ENCODE measurements around the gene TMEM225B. TPM values are rescaled to one million over a fixed set of nuclear protein-coding genes. Genes with fewer than 3 reads are reported as not detected.

The TMEM225B gene
- total and polyA plus RNA-seq, 7 experiments from 2014 or later = 0.44 to 2.5 (median 0.90) TPM; not detected in 1

DNA sequence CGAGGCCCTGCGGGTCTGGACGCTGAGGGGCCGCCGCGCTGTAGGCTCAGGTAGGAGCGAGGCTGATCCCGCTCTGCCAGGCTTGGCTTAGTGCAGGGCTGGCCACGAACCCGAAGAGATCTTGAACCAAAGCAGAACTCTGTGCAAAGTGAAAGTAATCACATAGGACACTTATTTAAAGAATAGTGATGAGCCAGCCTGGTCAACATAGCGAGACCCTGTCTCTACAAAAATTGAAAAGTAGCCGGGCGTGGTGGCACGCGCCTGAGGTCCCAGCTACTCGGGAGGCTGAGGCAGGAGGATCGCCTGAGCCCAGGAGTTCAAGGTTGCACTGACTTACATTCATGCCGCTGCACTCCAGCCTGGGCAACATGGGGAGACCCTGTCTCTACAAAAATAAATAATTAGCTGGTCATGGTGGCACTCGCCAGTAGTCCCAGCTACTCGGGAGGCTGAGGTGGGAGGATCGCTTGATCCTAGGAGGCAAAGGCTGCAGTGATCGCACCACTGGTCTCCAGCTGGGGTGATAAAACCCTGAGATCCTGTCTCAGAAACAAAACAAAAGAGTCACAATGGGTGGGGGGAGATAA, 19.2 kb downstream of the TMEM225B start:
- H3K36me3 Mint-ChIP-seq = peaks cover 9 to 35% (median 32%) of the 10 kb centered on the region in 5 donors
- CTCF ChIA-PET = no interaction called here

DNA sequence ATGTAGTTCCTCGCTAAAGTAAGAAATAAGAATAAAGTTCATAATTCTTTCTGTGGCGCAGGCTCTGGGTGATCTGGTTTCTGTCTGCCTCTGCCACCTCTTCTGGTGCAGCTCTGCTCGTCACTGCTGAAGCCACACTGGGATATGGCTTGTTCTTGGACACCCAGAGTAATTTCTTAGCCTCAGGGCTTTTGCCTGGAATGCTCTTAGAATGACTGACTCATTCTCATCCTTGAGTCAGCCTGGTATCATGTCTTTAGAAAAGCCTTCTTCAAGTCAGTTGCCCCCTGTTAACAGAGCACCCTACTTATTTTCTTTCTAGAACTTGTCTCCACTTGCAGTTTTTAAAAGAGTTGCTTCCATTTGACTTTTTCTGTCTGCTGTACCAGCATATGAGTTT, 20.7 kb downstream of the TMEM225B start:
- peak overlapping the region; percentile 94 to 99 (median 98) for H3K4me3 Mint-ChIP-seq
- peak overlapping the region; percentile 6 to 99 (median 92) for H3K27ac Mint-ChIP-seq
- H3K36me3 ChIP-seq (ENCODE audit: control insufficient read depth in 2 of 3, insufficient read depth in 3 of 3, low read length in 3 of 3) = peaks cover 20 to 59% (median 26%) of the 10 kb centered on the region in 3 experiments
- peaks cover 0 to 4% (median 0%) of the 10 kb centered on the region in 5 donors for H3K27me3 Mint-ChIP-seq
- H3K4me1 Mint-ChIP-seq = peaks cover 36 to 71% (median 62%) of the 10 kb centered on the region in 7 donors
- H3K36me3 Mint-ChIP-seq = peaks cover 9 to 48% (median 36%) of the 10 kb centered on the region in 5 donors
- no peaks in the 10 kb centered on the region for H3K9me3 ChIP-seq (ENCODE audit: control insufficient read depth in 2 of 3, low read length in 3 of 3)
- intact Hi-C loops (cut with micrococcal nuclease) = loop anchor here (5.0 kb wide), 2 partner anchors 379 to 464 kb away; partner anchors contain the start of gene ZNF3 (in 1 of the 2)
- peaks cover 21 to 26% of the 10 kb centered on the region in 2 donors for H3K4me1 ChIP-seq (ENCODE audit: control insufficient read depth in 2 of 2, insufficient read depth in 2 of 2, low read length in 2 of 2)
- DNase-seq = no peak
- no peak overlapping the region for H3K4me3 ChIP-seq (ENCODE audit: low read length)
- ChIA-PET CTCF (no interaction called here), POLR2A (no interaction called here)
- H3K27ac ChIP-seq (ENCODE audit: low read depth, low read length) = peak overlapping the region; percentile 90
- H3K27me3 ChIP-seq (ENCODE audit: control insufficient read depth in 2 of 2, insufficient read depth in 2 of 2, low read length in 2 of 2) = no peaks in the 10 kb centered on the region
- ATAC-seq = no peak
- no peaks in the 10 kb centered on the region for H3K9me3 Mint-ChIP-seq

More for the DNA sequence above, 19.2 kb downstream of the TMEM225B start:
- ATAC-seq (no peak), DNase-seq (no peak)
- Mint-ChIP-seq H3K27ac (peak overlapping the region; percentile 88 to 99 (median 97)), H3K4me3 (peak overlapping the region; percentile 94 to 99 (median 98)), H3K9me3 (peaks cover 0 to 4% (median 0%) of the 10 kb centered on the region in 11 donors), H3K4me1 (peaks cover 30 to 57% (median 51%) of the 10 kb centered on the region in 7 donors), H3K27me3 (peaks cover 0 to 4% (median 0%) of the 10 kb centered on the region in 5 donors)
- intact Hi-C loops (cut with micrococcal nuclease) = loop anchor here (1.0 to 5.0 kb wide), 7 partner anchors 36 to 812 kb away; partner anchors contain the start of genes BUD31 (in 2 of the 2), PDAP1 (in 2 of the 2), ZNF3 (in 2 of the 2) and MEPCE (in 1 of the 2)
- H3K4me1 ChIP-seq (ENCODE audit: control insufficient read depth in 2 of 2, insufficient read depth in 2 of 2, low read length in 2 of 2) = peaks cover 12 to 14% of the 10 kb centered on the region in 2 donors
- H3K27ac ChIP-seq (ENCODE audit: low read depth, low read length) = peak overlapping the region; percentile 90
- H3K4me3 ChIP-seq (ENCODE audit: low read length) = peak overlapping the region; percentile 83
- POLR2A ChIA-PET = interaction anchor here (0.7 to 4.0 kb wide), 12 partner anchors 8 to 398 kb away, joined by 3 to 38 read pairs (median 5); partner anchors contain the start of genes BUD31, FAM200A, PDAP1 and TMEM225B
- no peaks in the 10 kb centered on the region for H3K27me3 ChIP-seq (ENCODE audit: control insufficient read depth in 2 of 2, insufficient read depth in 2 of 2, low read length in 2 of 2)
- H3K36me3 ChIP-seq (ENCODE audit: control insufficient read depth in 2 of 3, insufficient read depth in 3 of 3, low read length in 3 of 3) = peaks cover 12 to 48% (median 16%) of the 10 kb centered on the region in 3 experiments
- H3K9me3 ChIP-seq (ENCODE audit: control insufficient read depth in 2 of 3, low read length in 3 of 3) = no peaks in the 10 kb centered on the region

DNA sequence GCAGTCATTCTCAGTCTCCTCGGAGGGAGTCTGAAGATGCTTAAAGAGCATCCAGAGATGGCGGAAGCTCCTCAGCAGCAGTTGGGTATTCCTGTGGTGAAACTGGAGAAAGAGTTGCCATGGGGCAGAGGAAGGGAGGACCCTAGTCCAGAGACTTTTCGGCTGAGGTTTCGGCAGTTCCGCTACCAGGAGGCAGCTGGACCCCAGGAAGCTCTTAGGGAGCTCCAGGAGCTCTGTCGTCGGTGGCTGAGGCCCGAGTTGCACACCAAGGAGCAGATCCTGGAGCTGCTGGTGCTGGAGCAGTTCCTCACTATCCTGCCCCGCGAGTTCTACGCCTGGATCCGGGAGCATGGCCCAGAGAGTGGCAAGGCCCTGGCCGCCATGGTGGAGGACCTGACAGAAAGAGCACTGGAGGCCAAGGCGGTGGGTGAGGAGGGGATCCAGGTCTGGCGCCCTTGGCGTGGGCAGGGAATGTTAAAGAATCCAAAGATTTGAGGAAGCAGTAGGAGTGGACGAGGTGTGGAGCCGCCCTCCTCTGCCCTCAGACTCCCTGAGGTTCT, 21.6 kb downstream of the TMEM225B start:
- ChIA-PET POLR2A (interaction anchor here (0.5 kb wide), 1 partner anchor 148 kb away, joined by 3 read pairs; no protein-coding TSS in a partner anchor), CTCF (no interaction called here)
- no peak overlapping the region for H3K4me3 ChIP-seq (ENCODE audit: low read length)
- peaks cover 28 to 34% of the 10 kb centered on the region in 2 donors for H3K4me1 ChIP-seq (ENCODE audit: control insufficient read depth in 2 of 2, insufficient read depth in 2 of 2, low read length in 2 of 2)
- intact Hi-C loops (cut with micrococcal nuclease) = loop anchor here (5.0 to 10.0 kb wide), 3 partner anchors 375 to 463 kb away; partner anchors contain the start of gene ZNF3 (in 1 of the 2)
- H3K27me3 ChIP-seq (ENCODE audit: control insufficient read depth in 2 of 2, insufficient read depth in 2 of 2, low read length in 2 of 2) = no peaks in the 10 kb centered on the region
- H3K9me3 ChIP-seq (ENCODE audit: control insufficient read depth in 2 of 3, low read length in 3 of 3) = no peaks in the 10 kb centered on the region
- peaks cover 0 to 3% (median 0%) of the 10 kb centered on the region in 11 donors for H3K9me3 Mint-ChIP-seq
- DNase-seq = no peak
- peaks cover 0 to 4% (median 0%) of the 10 kb centered on the region in 5 donors for H3K27me3 Mint-ChIP-seq
- peak overlapping the region; percentile 44 for H3K27ac ChIP-seq (ENCODE audit: low read depth, low read length)
- peaks cover 20 to 59% (median 26%) of the 10 kb centered on the region in 3 experiments for H3K36me3 ChIP-seq (ENCODE audit: control insufficient read depth in 2 of 3, insufficient read depth in 3 of 3, low read length in 3 of 3)
- peaks cover 46 to 80% (median 71%) of the 10 kb centered on the region in 7 donors for H3K4me1 Mint-ChIP-seq
- no peak for ATAC-seq
- H3K4me3 Mint-ChIP-seq = peak overlapping the region in 4 of 10 donors; percentile 34 to 99 (median 66)
- H3K27ac Mint-ChIP-seq = peak overlapping the region in 8 of 9 donors; percentile 76 to 99 (median 90)
- peaks cover 9 to 57% (median 40%) of the 10 kb centered on the region in 5 donors for H3K36me3 Mint-ChIP-seq

DNA sequence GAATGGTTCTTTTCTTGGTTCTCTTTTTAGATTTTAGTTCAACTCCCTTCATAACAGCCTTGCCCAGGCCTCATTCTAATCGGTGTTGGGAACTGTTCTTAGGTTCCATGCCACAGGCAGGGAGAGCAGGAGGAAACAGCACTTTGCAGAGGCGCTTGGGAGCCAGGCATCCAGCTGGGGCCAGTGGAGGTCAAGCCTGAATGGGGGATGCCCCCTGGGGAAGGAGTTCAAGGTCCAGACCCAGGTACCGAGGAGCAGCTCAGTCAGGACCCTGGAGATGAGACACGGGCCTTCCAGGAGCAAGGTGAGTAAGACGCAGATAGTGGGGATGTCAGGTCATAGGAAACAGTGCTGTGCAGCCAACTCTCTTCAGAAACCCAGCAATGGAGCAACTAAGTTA, 23.2 kb downstream of the TMEM225B start:
- ChIA-PET POLR2A (interaction anchor here (1.3 kb wide), 1 partner anchor 63 kb away, joined by 5 read pairs; the partner anchor contains the start of gene ZNF655), CTCF (interaction anchor here (0.9 kb wide), 1 partner anchor 8 kb away, joined by 3 read pairs; no protein-coding TSS in a partner anchor)
- Histone ChIP-seq H3K4me3 (ENCODE audit: low read length) (no peak overlapping the region), H3K36me3 (ENCODE audit: control insufficient read depth in 2 of 3, insufficient read depth in 3 of 3, low read length in 3 of 3) (peaks cover 20 to 70% (median 26%) of the 10 kb centered on the region in 3 experiments), H3K27ac (ENCODE audit: low read depth, low read length) (peak overlapping the region; percentile 24), H3K9me3 (ENCODE audit: control insufficient read depth in 2 of 3, low read length in 3 of 3) (no peaks in the 10 kb centered on the region), H3K4me1 (ENCODE audit: control insufficient read depth in 2 of 2, insufficient read depth in 2 of 2, low read length in 2 of 2) (peaks cover 32 to 45% of the 10 kb centered on the region in 2 donors), H3K27me3 (ENCODE audit: control insufficient read depth in 2 of 2, insufficient read depth in 2 of 2, low read length in 2 of 2) (no peaks in the 10 kb centered on the region)
- peaks cover 52 to 89% (median 79%) of the 10 kb centered on the region in 7 donors for H3K4me1 Mint-ChIP-seq
- H3K4me3 Mint-ChIP-seq = no peak overlapping the region
- DNase-seq = no peak
- H3K9me3 Mint-ChIP-seq = peaks cover 0 to 4% (median 0%) of the 10 kb centered on the region in 11 donors
- ATAC-seq = no peak
- H3K27me3 Mint-ChIP-seq = no peaks in the 10 kb centered on the region
- H3K27ac Mint-ChIP-seq = peak overlapping the region; percentile 6 to 97 (median 76)
- intact Hi-C loops (cut with micrococcal nuclease) = loop anchor here in 1 of 2 donors (10.0 kb wide), 1 partner anchor 374 kb away; no protein-coding TSS in a partner anchor
- peaks cover 17 to 69% (median 54%) of the 10 kb centered on the region in 5 donors for H3K36me3 Mint-ChIP-seq

DNA sequence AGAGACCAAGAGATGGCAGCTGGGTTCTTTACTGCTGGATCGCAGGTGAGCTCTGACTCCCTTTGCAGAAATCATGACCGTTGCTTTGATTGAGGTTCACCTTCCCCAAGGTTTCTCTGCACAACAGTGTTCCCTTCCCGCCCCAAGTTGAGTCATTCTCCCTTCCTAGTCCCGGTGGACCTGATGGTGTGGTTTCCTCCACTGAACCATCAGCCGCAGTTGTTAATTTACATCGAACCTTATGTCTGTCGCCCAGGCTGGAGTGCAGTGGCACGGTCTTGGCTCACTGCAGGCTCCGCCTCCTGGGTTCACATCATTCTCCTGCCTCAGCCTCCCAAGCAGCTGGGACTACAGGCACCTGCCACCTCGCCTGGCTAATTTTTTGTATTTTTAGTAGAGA, 24.5 kb downstream of the TMEM225B start:
- CTCF ChIA-PET = no interaction called here
- Mint-ChIP-seq H3K4me1 (peaks cover 46 to 85% (median 79%) of the 10 kb centered on the region in 7 donors), H3K4me3 (peak overlapping the region in 3 of 10 donors; percentile 34 to 86 (median 36)), H3K36me3 (peaks cover 20 to 75% (median 57%) of the 10 kb centered on the region in 5 donors), H3K27ac (peak overlapping the region; percentile 91 to 100 (median 97)), H3K9me3 (peaks cover 0 to 4% (median 0%) of the 10 kb centered on the region in 11 donors), H3K27me3 (no peaks in the 10 kb centered on the region)
- POLR2A ChIA-PET = interaction anchor here (1.0 to 1.3 kb wide), 2 partner anchors 64 to 118 kb away, joined by 3 to 5 read pairs; partner anchors contain the start of genes ZKSCAN5 and ZNF655
- H3K36me3 ChIP-seq (ENCODE audit: control insufficient read depth in 2 of 3, insufficient read depth in 3 of 3, low read length in 3 of 3) = peaks cover 20 to 74% (median 30%) of the 10 kb centered on the region in 3 experiments
- DNase-seq = no peak
- H3K27me3 ChIP-seq (ENCODE audit: control insufficient read depth in 2 of 2, insufficient read depth in 2 of 2, low read length in 2 of 2) = no peaks in the 10 kb centered on the region
- intact Hi-C loops (cut with micrococcal nuclease) = loop anchor here in 1 of 2 donors (10.0 kb wide), 1 partner anchor 372 kb away; no protein-coding TSS in a partner anchor
- peak overlapping the region; percentile 89 for H3K27ac ChIP-seq (ENCODE audit: low read depth, low read length)
- H3K4me3 ChIP-seq (ENCODE audit: low read length) = no peak overlapping the region
- H3K4me1 ChIP-seq (ENCODE audit: control insufficient read depth in 2 of 2, insufficient read depth in 2 of 2, low read length in 2 of 2) = peaks cover 28 to 41% of the 10 kb centered on the region in 2 donors
- ATAC-seq = no peak
- H3K9me3 ChIP-seq (ENCODE audit: control insufficient read depth in 2 of 3, low read length in 3 of 3) = no peaks in the 10 kb centered on the region
